Mesothelial cell of epicardium (in vitro differentiated cells): ENCODE data around the gene CDCA7L. TPM values are rescaled to one million over a fixed set of nuclear protein-coding genes. Genes with fewer than 3 reads are reported as not detected.
A peak's percentile ranks its signal among the peaks of the same experiment; 100 is the strongest.

Experiments
- DNase-seq, 2 experiments: peaks; one replicate each; pipeline ENCODE4 v3.0.0; 2021; ENCODE audit warnings: low spot score in 2 of 2; ENCODE audit not compliant: unreplicated experiment in 2 of 2
- H3K27ac Mint-ChIP-seq: 2 replicates; pipeline ENCODE4 v1.8.0; 2021; ENCODE audit warnings: mixed read lengths
- H3K27me3 Mint-ChIP-seq: 2 replicates; pipeline ENCODE4 v1.8.0; 2021; ENCODE audit warnings: low read depth, mixed read lengths
- H3K36me3 Mint-ChIP-seq: 2 replicates; pipeline ENCODE4 v1.8.0; 2021; ENCODE audit warnings: mixed read lengths
- H3K4me1 Mint-ChIP-seq: 2 replicates; pipeline ENCODE4 v1.8.0; 2021; ENCODE audit warnings: mixed read lengths
- H3K4me3 Mint-ChIP-seq: 2 replicates; pipeline ENCODE4 v1.8.0; 2021; ENCODE audit warnings: mild to moderate bottlenecking, moderate library complexity, mixed read lengths
- H3K9me3 Mint-ChIP-seq: 2 replicates; pipeline ENCODE4 v1.8.0; 2021; ENCODE audit warnings: mixed read lengths
- CTCF ChIP-seq: fragments of 200-600 bp; sonication (generic); IDR thresholded peaks from one replicate; pipeline ENCODE4 v1.5.0; 2021; ENCODE audit warnings: antibody characterized with exemption; ENCODE audit not compliant: unreplicated experiment
- total RNA-seq: library from RNA; stranded (reverse); gene quantifications from 3 replicates; pipeline ENCODE4 v1.2.1, GENCODE V29; 2021

The CDCA7L gene
- total RNA-seq, 1 donor from 2014 or later: 26.5 TPM

- peak in 1 of 2 experiments; percentile 52 for DNase-seq
- Mint-ChIP-seq H3K27ac (peak overlapping the region; percentile 18), H3K9me3 (no peaks in the 10 kb centered on the region), H3K27me3 (peaks cover 82% of the 10 kb centered on the region), H3K36me3 (peaks cover 2% of the 10 kb centered on the region), H3K4me1 (peaks cover 40% of the 10 kb centered on the region), H3K4me3 (peak overlapping the region; percentile 78)
- TF ChIP-seq CTCF: no peak
These were observed 864 bp downstream of the CDCA7L start for GRCh38 chr7:21944616-21945453.

- TF ChIP-seq CTCF: no peak
- peaks cover 26% of the 10 kb centered on the region for H3K4me1 Mint-ChIP-seq
- H3K9me3 Mint-ChIP-seq: no peaks in the 10 kb centered on the region
- H3K27ac Mint-ChIP-seq: no peak overlapping the region
- H3K27me3 Mint-ChIP-seq: peaks cover 81% of the 10 kb centered on the region
- peaks cover 6% of the 10 kb centered on the region for H3K36me3 Mint-ChIP-seq
- no peak overlapping the region for H3K4me3 Mint-ChIP-seq
- DNase-seq: no peak
These were observed 2.3 kb downstream of the CDCA7L start for GRCh38 chr7:21943436-21943835.

- Mint-ChIP-seq H3K27ac (no peak overlapping the region), H3K27me3 (peaks cover 82% of the 10 kb centered on the region), H3K4me3 (no peak overlapping the region), H3K36me3 (peaks cover 10% of the 10 kb centered on the region), H3K4me1 (peaks cover 21% of the 10 kb centered on the region), H3K9me3 (no peaks in the 10 kb centered on the region)
- TF ChIP-seq CTCF: no peak
- no peak for DNase-seq
These were observed 2.7 kb downstream of the CDCA7L start for GRCh38 chr7:21942955-21943354.

GRCh38 chr7:21941611-21942141 is 4.0 kb downstream of the CDCA7L start:
- no peak overlapping the region for H3K27ac Mint-ChIP-seq
- peaks cover 5% of the 10 kb centered on the region for H3K9me3 Mint-ChIP-seq
- no peak for DNase-seq
- TF ChIP-seq CTCF: no peak
- H3K4me3 Mint-ChIP-seq: no peak overlapping the region
- peaks cover 73% of the 10 kb centered on the region for H3K27me3 Mint-ChIP-seq
- H3K4me1 Mint-ChIP-seq: peaks cover 18% of the 10 kb centered on the region
- peaks cover 20% of the 10 kb centered on the region for H3K36me3 Mint-ChIP-seq

GRCh38 chr7:21939858-21940372 is 5.8 kb downstream of the CDCA7L start:
- H3K4me1 Mint-ChIP-seq: peaks cover 15% of the 10 kb centered on the region

More at GRCh38 chr7:21939858-21940372, 5.8 kb downstream of the CDCA7L start:
- no peak for TF ChIP-seq CTCF
- peaks cover 31% of the 10 kb centered on the region for H3K36me3 Mint-ChIP-seq
- H3K27ac Mint-ChIP-seq: no peak overlapping the region
- DNase-seq: no peak
- no peak overlapping the region for H3K4me3 Mint-ChIP-seq
- peaks cover 65% of the 10 kb centered on the region for H3K27me3 Mint-ChIP-seq
- H3K9me3 Mint-ChIP-seq: peaks cover 17% of the 10 kb centered on the region
